Anterior cingulate cortex (tissue), 58 donors: ENCODE data around the gene GRAMD2B.
A peak's percentile ranks its signal among the peaks of the same experiment; 100 is the strongest.
"Not testable (repeated sequence)": the region's sequence is repeated elsewhere in the genome, so short reads cannot be mapped to it uniquely, and the experiment has no call there.

Source experiments
- DNase-seq, 58 donors: peaks; one replicate each; lab custom pipeline; 2025; lab: John Stamatoyannopoulos, UW

GRAMD2B gene

DNA sequence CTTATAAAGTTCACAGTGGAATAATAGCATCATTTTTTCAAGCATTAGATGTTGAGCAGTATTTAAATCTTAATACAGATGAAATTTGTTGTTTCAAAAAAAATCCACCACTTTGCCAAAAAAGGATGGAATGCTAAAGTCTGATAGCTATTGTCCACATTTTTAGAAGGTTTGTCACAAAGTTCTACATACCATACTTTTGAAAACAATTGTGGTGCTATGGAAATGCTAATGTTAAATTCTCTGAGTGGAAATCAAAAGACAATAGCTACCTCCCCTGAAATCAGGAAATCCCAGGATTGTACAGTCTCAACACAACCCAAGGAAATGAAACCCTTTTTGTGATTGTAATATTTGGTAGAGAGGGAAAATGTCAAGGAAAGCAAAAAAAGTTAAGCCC is 19.3 kb upstream of the GRAMD2B start:
- no peak for DNase-seq

DNA sequence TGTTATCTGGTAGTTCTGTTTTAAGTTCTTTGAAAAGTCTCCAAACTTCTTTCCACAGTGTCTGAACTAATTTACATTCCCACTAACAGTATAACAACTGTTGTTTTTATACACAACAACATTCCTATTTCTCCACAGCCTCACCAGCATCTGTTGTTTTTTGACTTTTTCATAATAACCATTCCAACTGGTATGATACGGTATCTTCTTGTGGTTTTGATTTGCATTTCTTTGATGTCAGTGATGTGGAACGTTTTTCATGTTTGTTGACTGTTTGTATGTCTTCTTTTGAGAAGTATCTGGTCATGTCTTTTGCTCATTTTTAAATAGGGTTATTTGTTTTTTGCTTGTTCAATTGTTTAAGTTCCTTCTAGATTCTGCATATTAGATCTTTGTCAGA is 12.6 kb upstream of the GRAMD2B start:
- DNase-seq = no peak

GRCh38 chr5:126413856-126414255 is 9.4 kb upstream of the GRAMD2B start:
- DNase-seq = no peak

DNA sequence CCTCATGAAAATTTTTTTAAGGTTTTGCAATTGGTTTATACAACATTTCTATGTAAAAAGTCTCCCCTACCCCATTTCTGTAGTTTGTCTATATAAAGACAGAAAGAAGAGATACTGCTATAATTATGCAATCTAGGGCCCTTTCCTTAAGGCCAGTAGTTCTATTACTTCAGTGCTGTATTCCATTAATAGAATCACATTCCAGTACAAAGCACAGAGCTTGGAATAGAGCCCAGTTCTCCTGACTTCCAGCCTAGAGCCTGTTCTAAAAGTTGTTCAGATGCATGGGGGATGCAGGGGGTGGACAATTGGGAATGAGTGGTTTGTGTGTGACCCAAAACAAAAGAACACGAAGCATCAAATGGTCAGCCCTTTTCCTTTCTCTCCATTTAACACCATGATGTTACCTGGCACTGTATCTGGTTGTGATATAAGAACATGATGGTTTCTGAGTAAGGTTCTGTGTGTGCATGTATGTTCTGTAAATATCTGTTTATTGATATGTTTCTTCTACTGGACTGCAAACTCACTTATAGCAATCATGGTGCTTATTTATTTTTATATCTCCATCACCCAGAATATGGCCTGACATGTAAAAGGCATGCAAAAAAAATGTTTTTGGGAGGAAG is 8.2 kb upstream of the GRAMD2B start:
- DNase-seq = peak in 11 of 58 donors; percentile 3 to 72 (median 16)

- DNase-seq = no peak
These were observed 7.4 kb upstream of the GRAMD2B start for GRCh38 chr5:126415789-126416188.

GRCh38 chr5:126416266-126416925 is 6.8 kb upstream of the GRAMD2B start:
- DNase-seq = peak in 8 of 58 donors; percentile 8 to 56 (median 16)

- no peak for DNase-seq
These were observed 6.0 kb upstream of the GRAMD2B start for GRCh38 chr5:126417178-126417577.

DNA sequence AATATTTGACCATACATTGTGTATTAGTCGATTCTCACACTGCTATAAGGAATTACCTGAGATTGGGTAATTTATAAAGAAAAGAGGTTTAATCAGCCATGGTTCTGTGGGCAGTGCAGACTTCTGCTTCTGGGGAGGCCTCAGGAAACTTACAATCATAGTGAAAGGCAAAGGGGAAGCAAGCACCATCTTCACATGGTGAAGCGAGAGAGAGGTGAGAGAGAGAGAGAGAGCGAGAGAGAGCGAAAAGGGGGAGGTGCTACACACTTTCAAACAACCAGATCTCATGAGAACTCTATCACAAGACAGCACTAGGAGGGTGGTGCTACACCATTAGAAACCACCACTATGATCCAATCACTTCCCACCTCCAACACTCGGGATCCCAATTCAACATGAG is 4.1 kb upstream of the GRAMD2B start:
- DNase-seq = no peak

GRCh38 chr5:126428421-126428820 is 5.2 kb downstream of the GRAMD2B start:
- DNase-seq = no peak

DNA sequence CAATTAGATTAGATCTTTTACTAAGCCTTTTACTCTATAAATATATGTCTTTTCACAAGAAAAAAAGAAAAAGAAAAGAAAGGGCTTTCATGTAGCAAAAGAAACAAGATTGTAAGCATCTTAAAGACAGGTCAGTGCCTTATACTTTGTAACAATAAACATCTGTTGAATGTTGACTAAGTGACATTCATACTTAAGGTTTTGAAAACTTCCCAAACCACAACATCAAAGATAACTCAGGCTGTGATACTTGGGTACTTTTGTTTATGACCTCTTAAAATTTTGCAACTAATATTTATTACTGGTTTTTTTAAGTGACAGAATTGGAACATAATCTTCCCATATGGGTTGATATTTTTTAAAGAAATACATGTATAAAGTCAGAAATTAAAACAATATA is 7.4 kb downstream of the GRAMD2B start:
- DNase-seq = no peak

DNA sequence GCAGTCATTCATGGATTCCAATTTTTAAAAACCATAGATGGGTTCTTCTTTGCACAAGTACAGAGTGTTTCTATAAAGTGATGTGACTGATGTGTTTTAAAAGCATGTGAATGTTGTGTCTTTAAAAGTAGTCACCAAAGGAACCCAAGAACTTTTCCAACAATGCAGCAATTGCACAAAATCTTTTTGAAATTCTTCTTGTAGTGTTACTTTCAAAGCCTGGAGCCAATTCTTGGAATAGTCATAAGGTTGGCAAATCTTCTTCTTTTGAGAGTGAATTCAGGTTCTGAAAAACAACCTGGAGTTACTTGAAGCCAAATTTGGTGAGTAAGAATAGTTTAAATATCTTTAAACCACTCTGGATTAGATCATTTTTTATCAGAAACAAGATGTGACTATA is 10.5 kb downstream of the GRAMD2B start:
- DNase-seq = peak in 2 of 58 donors; percentile 30 to 64

DNA sequence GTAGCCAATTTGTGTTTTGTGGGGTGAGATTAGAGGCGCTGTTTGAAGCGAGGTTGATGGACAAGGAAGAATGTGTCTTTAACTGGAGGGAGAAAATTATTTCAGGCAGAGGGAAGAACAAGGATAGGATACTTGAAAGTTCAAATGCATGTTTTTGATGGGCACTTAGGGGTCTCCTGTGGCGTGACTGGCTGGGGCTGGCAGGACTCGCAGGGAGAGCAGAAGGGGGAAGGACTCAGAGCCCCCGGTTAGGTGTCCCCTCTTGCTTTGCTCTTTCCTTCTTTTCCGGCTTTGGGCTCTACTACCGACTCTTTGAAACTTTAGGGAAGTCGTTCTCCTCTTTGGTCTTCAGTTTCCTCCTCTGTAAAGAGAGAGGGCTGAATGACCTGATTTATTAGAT is 12.1 kb downstream of the GRAMD2B start:
- no peak for DNase-seq

GRCh38 chr5:126435714-126436113 is 12.5 kb downstream of the GRAMD2B start:
- DNase-seq = no peak

GRCh38 chr5:126437721-126438120 is 14.5 kb downstream of the GRAMD2B start:
- DNase-seq = no peak

- no peak for DNase-seq
These were observed 15.1 kb downstream of the GRAMD2B start for GRCh38 chr5:126438267-126438666.

GRCh38 chr5:126438868-126439267 is 15.7 kb downstream of the GRAMD2B start:
- no peak for DNase-seq

DNA sequence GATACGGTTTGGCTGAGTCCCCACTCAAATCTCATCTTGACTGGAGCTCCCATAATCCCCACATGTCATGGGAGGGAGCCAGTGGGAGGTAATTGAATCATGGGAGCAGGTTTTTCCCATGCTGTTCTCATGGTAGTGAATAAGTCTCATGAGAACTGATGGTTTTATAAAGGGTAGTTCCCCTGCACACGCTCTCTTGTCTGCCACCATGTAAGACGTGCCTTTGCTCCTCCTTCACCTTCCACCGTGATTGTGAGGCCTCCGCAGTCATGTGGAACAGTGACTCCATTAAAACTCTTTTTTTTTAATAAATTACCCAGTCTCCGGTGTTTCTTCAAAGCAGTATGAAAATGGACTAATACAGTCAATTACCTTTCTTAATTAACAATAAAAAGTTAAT is 16.5 kb downstream of the GRAMD2B start:
- not testable (repeated sequence) for DNase-seq

GRCh38 chr5:126441230-126441629 is 18.0 kb downstream of the GRAMD2B start:
- DNase-seq = no peak

DNA sequence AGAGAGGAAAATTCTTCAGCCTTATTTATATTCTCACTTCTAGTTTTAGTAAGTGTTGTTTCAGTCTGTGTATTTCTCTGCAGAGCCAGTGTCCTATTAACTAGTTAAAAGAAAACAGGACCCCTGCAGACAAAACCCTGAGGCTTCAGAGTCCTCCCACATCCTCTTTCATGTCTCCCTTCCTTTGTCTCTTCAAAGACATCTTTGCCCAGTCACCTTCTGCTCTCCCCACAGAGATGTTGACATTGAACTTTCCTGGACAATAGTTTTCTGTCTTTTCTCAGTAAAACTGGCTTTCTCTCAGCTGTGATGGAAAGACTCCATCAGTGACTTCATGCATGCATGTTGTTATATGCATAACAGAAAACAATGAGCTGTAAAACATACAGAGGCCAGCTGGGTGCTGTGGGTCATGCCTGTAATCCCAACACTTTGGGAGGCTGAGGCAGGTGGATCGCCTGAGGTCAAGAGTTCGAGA is 20.2 kb downstream of the GRAMD2B start:
- DNase-seq = peak in 14 of 58 donors; percentile 8 to 69 (median 22)

- DNase-seq = no peak
These were observed 20.9 kb downstream of the GRAMD2B start for GRCh38 chr5:126444137-126444536.

DNA sequence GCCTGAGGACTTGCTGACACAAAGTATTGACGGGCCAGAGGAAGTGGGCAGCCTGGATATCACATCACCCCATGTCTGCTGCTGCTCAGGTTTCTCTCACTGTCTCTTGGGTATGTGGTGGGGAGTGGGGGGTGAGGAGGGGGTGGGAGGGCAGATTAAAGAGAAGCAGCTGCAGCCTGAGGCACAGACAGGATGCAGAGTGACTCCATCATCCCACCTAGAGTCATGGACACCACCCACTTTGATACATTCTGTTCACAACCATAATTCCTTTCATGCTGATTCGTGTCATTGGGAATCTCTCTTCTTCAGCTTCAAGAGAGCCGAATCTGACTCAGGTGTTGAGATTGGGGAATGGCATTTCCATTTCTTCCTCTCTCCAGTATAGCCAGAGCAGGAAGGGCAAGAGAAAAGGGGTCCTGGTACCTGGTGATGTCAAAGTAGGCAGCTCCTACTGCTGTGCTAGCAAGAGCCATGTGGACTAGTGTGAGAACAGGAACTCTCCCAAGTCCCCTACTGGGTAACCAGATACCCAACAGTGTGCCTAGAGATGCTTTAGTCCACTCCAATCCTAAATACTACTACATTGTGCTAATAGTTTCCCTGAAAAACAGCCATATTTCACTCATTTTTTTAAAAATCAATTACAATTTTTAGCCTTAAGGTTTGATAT is 22.4 kb downstream of the GRAMD2B start:
- no peak for DNase-seq
